Lower lobe of right lung (tissue), 2 donors: ENCODE measurements around the gene GMPPB. TPM values are rescaled to one million over a fixed set of nuclear protein-coding genes. Genes with fewer than 3 reads are reported as not detected.

ENCODE experiments used
- ATAC-seq, 2 donors: fragments of 200-7000 bp; cut with Tn5 transposase; one replicate each; pipeline ENCODE4 v1.9.1; 2020 to 2022; ENCODE audit warnings: mild to moderate bottlenecking in 2 of 2, moderate library complexity in 2 of 2
- DNase-seq: peaks from one replicate; pipeline ENCODE4 v3.0.0-alpha.2; 2020
- H3K27ac ChIP-seq: fragments of 200-600 bp; one replicate; pipeline ENCODE4 v1.8.0; 2022
- H3K27me3 ChIP-seq: fragments of 200-600 bp; one replicate; pipeline ENCODE4 v1.8.0; 2022; ENCODE audit warnings: low read depth
- H3K36me3 ChIP-seq: fragments of 200-600 bp; one replicate; pipeline ENCODE4 v1.8.0; 2022; ENCODE audit warnings: mild to moderate bottlenecking
- H3K4me1 ChIP-seq: fragments of 200-600 bp; one replicate; pipeline ENCODE4 v1.8.0; 2022
- H3K4me3 ChIP-seq: fragments of 200-600 bp; one replicate; pipeline ENCODE4 v1.8.0; 2022; ENCODE audit warnings: mild to moderate bottlenecking
- H3K9me3 ChIP-seq: fragments of 200-600 bp; one replicate; pipeline ENCODE4 v1.8.0; 2022
- CTCF ChIP-seq: fragments of 200-600 bp; IDR thresholded peaks from one replicate; pipeline ENCODE4 v1.8.0; 2022; ENCODE audit warnings: antibody characterized with exemption, mild to moderate bottlenecking
- intact Hi-C: fragments of 100-400 bp; cut with DNase I; formaldehyde crosslinking; loops from one replicate; pipeline ENCODE4 v1.11.0; 2022
- total RNA-seq: library from RNA; stranded (reverse); fragmentation: NEBNext Ultra II Directional; extraction: Animal tissue kit (Norgen Biotek cat#: 25700); gene quantifications from one replicate; pipeline ENCODE4 v1.2.1, GENCODE V29; 2021
- donor health status: DM: no; HTN: yes; CAD: no; lungs with severe emphysema.

Gene GMPPB
- total RNA-seq, 1 donor from 2014 or later, result 27.3 TPM

DNA sequence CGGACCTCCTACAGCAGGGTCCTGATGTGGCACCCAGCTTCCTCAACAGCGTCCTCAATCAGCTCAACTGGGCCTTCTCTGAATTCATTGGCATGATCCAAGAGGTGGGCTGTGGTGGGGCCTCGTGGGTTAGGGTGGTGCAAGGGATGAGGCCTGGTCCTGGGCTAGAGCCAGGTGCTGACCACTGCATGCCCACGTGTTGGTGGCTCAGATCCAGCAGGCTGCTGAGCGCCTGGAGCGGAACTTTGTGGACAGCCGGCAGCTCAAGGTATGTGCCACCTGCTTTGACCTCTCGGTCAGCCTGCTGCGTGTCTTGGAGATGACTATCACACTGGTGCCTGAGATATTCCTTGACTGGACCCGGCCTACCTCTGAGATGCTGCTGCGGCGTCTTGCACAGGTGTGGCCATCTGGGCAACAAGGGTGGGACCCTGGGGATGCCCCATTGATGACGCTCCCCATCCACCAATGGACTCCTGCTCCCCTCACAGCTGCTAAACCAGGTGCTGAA, 8.1 kb downstream of the GMPPB start:
- Histone ChIP-seq H3K4me3 (no peak overlapping the region), H3K27me3 (no peaks in the 10 kb centered on the region), H3K27ac (no peak overlapping the region), H3K4me1 (peaks cover 19% of the 10 kb centered on the region), H3K36me3 (peaks cover 28% of the 10 kb centered on the region), H3K9me3 (no peaks in the 10 kb centered on the region)
- DNase-seq (no peak), ATAC-seq (no peak)
- intact Hi-C loops, result no loop called here
- TF ChIP-seq CTCF, result no peak

DNA sequence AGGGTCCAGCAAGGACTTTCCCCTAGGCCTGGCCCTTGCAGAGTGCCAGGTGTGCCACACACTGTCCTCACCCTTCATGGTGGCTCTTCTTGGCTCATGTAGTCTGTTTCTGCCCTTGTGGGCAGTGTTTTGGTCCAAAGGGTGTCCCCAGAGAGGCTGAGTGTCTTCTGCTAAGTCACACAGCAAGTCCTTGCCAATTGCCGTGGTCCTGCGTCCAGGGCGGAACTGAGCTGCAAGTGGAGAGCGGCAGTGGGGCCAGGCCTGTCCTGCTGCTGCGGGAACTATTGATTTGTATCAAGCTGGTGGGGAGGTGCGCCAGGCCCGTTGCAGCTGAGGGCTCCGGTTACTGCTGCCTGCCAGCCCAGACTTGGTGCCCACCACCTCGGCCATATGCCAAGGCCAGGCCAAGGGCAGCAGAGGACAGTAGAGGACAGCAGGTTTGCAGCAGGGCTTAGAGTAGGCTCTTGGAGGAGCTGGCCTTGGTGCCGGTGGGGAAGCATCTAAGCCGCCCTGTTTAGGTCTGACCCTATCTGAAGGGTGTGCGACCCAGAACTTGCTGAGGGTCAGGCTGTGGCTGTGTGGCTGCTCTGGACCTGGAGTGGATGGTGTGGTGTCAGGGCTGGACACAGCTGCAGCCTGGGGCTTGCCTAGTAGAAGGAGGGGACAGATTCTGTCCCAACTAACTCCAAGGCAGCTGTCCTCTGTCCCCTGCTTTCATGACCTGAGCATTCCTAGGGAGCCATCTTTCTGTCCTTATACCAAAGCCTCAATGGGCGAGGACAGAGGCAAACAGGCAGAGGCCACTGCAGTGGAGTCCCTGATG, 8.8 kb downstream of the GMPPB start:
- no peaks in the 10 kb centered on the region for H3K27me3 ChIP-seq
- intact Hi-C loops, result no loop called here
- no peak for DNase-seq

DNA sequence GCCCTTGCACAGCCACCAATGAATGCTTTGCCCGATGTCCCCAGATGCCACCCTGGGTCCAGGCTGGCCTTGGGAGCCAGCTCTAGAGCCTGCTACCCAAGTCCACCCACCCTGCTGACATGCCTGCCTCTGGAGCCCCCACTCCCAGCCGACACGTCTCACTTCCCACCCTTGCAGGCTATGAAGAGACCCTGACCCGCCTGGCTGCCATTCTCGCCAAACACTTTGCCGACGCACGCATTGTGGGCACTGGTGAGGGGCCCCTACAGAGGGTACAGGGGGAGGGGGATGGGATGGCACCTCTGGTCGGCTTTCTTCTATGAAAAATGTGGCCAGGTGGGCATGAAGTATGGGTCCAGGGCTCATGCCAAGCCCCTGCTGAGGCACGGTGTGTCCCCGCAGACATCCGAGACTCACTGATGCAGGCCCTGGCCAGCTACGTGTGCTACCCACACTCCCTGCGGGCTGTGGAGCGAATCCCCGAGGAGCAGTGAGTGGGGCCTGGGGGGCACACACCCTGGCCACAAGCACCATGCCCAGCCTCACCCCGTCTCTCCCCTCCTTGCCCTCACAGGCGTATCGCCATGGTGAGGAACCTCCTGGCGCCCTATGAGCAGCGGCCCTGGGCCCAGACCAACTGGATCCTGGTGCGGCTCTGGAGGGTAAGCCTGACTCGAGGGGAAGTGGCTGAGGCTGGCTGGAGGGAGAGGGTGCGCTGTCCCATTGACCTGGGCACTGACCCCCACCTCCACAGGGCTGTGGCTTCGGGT, 10.2 kb downstream of the GMPPB start:
- ATAC-seq (no peak), DNase-seq (no peak)
- Histone ChIP-seq H3K4me3 (no peak overlapping the region), H3K4me1 (peaks cover 3% of the 10 kb centered on the region), H3K27me3 (no peaks in the 10 kb centered on the region), H3K36me3 (peaks cover 26% of the 10 kb centered on the region), H3K9me3 (no peaks in the 10 kb centered on the region), H3K27ac (no peak overlapping the region)
- no peak for TF ChIP-seq CTCF
- intact Hi-C loops, result no loop called here

More for the DNA sequence above, 8.8 kb downstream of the GMPPB start:
- no peak overlapping the region for H3K4me3 ChIP-seq
- TF ChIP-seq CTCF, result no peak
- no peak for ATAC-seq
- no peak overlapping the region for H3K27ac ChIP-seq
- H3K36me3 ChIP-seq, result peaks cover 26% of the 10 kb centered on the region
- H3K4me1 ChIP-seq, result peaks cover 15% of the 10 kb centered on the region
- H3K9me3 ChIP-seq, result no peaks in the 10 kb centered on the region

DNA sequence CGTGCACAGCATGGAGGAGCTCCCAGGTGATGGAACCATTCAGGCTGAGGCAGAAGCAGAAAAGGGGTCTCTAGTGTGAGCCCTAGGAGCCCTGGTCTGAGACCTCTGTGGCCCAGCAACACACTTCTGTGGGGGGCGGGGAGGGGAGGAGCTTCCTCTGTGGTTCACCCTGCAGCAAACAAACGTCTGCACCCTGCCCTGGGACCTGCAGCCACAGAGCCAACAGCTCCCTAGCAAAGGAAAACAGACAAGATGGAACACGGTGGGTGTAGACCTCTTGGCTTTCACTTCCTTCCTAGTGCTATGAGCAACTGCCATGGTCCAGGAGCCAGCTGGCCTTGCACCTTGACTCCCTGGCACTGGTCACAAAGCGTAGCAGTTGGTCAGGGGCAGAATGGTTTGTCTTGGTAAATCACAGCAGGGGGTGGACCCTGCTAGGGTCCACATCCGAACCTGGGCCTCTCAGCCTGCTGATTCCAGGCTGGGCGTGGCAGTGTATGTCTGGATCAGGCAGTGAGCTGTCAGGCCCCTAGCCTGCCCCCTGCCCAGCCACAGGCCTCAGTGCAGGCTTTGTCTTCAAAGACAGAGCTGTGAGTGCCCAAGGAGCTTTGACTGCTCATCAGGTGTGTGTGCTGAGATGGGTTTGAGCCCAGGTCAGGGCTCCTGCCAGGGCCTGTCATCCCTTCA, 11.0 kb downstream of the GMPPB start:
- DNase-seq (no peak), ATAC-seq (no peak)
- Histone ChIP-seq H3K27ac (no peak overlapping the region), H3K27me3 (no peaks in the 10 kb centered on the region), H3K4me3 (no peak overlapping the region), H3K4me1 (no peaks in the 10 kb centered on the region), H3K9me3 (no peaks in the 10 kb centered on the region), H3K36me3 (peaks cover 26% of the 10 kb centered on the region)
- intact Hi-C loops, result no loop called here
- TF ChIP-seq CTCF, result no peak

DNA sequence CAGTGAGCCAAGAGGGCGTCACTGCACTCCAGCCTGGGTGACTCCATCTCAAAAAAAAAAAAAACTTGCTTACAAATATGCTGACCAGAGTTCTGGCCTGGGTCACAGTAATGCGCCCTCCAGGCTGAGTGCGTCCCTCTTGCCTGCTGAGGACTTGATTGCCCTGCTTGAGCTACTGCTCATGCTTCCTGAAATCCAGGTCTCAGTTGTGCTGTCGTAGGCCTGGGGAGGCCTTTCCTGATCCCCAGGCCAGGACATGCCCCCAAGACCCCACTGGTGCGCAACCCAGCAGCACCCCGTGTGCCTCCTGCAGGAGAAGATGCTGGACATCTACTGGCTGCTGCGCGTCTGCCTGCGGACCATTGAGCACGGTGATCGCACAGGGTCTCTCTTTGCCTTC, 11.6 kb downstream of the GMPPB start:
- DNase-seq (no peak), ATAC-seq (no peak)
- H3K4me1 ChIP-seq, result no peaks in the 10 kb centered on the region
- no peaks in the 10 kb centered on the region for H3K9me3 ChIP-seq
- H3K27ac ChIP-seq, result no peak overlapping the region
- H3K4me3 ChIP-seq, result no peak overlapping the region
- intact Hi-C loops, result no loop called here
- peaks cover 28% of the 10 kb centered on the region for H3K36me3 ChIP-seq
- no peaks in the 10 kb centered on the region for H3K27me3 ChIP-seq
- TF ChIP-seq CTCF, result no peak
